DOHH2 (cell line): ENCODE results near the gene MAGT1.

Source experiments
- EZH2phosphoT487 ChIP-seq: fragments of 200-600 bp; sonication (generic); IDR thresholded peaks from 2 replicates; pipeline ENCODE4 v1.6.1; 2017; ENCODE audit warnings: borderline replicate concordance, mild to moderate bottlenecking, antibody characterized with exemption, low read length, moderate library complexity, mixed read lengths
- TF ChIP-seq, protein P1 (sequence below): fragments of 200-600 bp; sonication (generic); IDR thresholded peaks from one replicate; pipeline ENCODE4 v1.5.1; 2014; ENCODE audit warnings: antibody characterized with exemption, mild to moderate bottlenecking, low read depth, low read length; ENCODE audit not compliant: poor library complexity, severe bottlenecking

- TF ChIP-seq, protein P1, sequence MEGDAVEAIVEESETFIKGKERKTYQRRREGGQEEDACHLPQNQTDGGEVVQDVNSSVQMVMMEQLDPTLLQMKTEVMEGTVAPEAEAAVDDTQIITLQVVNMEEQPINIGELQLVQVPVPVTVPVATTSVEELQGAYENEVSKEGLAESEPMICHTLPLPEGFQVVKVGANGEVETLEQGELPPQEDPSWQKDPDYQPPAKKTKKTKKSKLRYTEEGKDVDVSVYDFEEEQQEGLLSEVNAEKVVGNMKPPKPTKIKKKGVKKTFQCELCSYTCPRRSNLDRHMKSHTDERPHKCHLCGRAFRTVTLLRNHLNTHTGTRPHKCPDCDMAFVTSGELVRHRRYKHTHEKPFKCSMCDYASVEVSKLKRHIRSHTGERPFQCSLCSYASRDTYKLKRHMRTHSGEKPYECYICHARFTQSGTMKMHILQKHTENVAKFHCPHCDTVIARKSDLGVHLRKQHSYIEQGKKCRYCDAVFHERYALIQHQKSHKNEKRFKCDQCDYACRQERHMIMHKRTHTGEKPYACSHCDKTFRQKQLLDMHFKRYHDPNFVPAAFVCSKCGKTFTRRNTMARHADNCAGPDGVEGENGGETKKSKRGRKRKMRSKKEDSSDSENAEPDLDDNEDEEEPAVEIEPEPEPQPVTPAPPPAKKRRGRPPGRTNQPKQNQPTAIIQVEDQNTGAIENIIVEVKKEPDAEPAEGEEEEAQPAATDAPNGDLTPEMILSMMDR: no peak
- no peak for TF ChIP-seq EZH2phosphoT487
Observed at GRCh38 chrX:77937291-77937690, 42.1 kb upstream of the MAGT1 start.
